Measurements from ENCODE around the gene RABGEF1. TPM values are rescaled to one million over a fixed set of nuclear protein-coding genes. Genes with fewer than 3 reads are reported as not detected.

Gene RABGEF1
- total RNA-seq, 6 experiments from 2014 or later = 38.6 to 45.3 (median 42.5) TPM

DNA sequence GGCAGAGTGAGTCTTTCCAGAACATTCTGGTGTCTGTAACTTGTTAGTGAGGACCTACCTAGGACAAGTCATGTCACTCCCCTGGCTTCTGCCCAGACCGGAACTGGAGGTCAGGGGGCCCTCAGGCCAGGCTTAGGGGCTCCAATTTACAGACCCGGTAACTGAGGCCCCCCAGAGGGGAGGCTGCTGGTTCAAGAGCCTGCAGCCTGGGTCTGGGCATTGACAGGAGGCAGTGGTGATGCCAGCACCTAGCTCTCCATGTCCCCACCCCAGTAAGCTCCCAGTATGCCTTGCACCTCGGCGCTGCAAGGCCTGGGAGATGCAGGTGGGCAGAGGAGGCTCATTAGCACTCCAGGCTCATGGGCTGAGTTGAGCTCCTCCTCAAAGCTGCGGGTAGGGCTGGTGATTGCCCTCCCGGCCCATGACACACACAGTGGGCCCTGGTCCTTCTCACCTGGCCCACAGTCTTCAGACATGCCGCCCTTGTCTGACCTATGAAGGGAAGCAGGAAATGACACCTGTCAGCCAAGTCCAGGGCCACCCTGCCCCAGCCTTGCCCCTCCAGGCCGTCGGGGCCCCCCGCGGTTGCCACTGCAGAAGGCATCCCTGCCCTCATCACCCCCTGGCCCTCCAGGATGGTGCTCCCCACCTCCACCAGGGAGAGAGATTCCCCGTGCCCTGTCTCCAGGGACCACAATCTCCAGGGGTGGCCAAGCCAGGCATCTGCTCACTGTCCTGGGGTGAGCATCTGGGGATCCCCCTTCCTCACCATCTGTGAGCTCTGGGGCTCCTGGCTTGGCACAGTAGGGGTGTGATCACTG, 92.2 kb downstream of the RABGEF1 start:
- TF ChIP-seq, protein P1, sequence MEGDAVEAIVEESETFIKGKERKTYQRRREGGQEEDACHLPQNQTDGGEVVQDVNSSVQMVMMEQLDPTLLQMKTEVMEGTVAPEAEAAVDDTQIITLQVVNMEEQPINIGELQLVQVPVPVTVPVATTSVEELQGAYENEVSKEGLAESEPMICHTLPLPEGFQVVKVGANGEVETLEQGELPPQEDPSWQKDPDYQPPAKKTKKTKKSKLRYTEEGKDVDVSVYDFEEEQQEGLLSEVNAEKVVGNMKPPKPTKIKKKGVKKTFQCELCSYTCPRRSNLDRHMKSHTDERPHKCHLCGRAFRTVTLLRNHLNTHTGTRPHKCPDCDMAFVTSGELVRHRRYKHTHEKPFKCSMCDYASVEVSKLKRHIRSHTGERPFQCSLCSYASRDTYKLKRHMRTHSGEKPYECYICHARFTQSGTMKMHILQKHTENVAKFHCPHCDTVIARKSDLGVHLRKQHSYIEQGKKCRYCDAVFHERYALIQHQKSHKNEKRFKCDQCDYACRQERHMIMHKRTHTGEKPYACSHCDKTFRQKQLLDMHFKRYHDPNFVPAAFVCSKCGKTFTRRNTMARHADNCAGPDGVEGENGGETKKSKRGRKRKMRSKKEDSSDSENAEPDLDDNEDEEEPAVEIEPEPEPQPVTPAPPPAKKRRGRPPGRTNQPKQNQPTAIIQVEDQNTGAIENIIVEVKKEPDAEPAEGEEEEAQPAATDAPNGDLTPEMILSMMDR (IDR thresholded peaks at IDR 0.05) = no peak
- Mint-ChIP-seq H3K27me3 (ENCODE audit: insufficient read depth) (peaks cover 6% of the 10 kb centered on the region), H3K4me3 (no peak overlapping the region), H3K27ac (no peak overlapping the region), H3K9me3 (no peaks in the 10 kb centered on the region), H3K36me3 (ENCODE audit: low read depth) (0 out of 2 replicates have a peak, but pooled peaks cover 4% of the 10 kb centered on the region), H3K4me1 (ENCODE audit: low read depth) (no peaks in the 10 kb centered on the region)
- DNase-seq = no peak

DNA sequence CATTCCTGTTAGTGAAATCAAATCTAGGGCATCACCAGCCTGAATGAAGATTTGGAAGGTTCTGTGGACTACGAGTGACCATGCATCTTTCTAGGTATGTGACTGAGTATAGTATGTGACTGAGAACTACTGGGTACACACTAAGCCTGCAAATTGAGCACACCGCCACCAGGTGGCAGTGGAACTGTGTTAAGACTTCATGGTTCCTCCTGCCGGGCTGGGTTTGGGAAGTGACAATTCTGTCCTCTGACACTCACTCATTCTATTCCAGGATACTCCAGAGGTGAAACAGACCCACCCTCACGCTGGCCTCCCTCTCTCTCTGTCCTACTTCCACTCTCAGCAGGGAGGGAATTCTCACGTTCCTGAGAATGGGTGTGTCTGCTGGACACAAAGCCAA, 96.5 kb downstream of the RABGEF1 start:
- Mint-ChIP-seq H3K9me3 (no peaks in the 10 kb centered on the region), H3K4me1 (ENCODE audit: low read depth) (no peaks in the 10 kb centered on the region), H3K27ac (no peak overlapping the region), H3K36me3 (ENCODE audit: low read depth) (0 out of 2 replicates have a peak, but pooled peaks cover 4% of the 10 kb centered on the region), H3K27me3 (ENCODE audit: insufficient read depth) (peaks cover 2% of the 10 kb centered on the region; the same call in 1 of the 2 replicates), H3K4me3 (no peak overlapping the region)
- TF ChIP-seq, protein P1 (IDR thresholded peaks at IDR 0.05) = peak; percentile 78
- DNase-seq = no peak

DNA sequence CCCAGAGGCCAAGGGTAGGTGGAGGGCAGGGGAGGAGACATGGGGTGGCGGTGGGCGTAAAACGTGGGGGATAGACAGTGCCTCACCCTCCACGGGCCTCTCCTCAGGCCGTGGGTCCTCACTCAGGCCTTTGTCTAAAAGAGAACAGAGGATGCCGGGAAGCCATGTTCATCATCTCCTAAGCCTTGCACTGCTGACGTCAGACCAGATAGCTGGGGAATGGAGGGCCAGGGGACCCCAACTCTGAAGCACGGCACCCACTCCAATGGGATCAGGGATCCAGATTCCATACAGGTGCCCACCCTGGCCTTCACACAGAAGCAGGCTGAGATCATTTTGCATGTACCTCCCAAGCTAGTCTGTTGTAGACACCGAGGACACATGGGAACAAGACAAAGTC, 97.1 kb downstream of the RABGEF1 start:
- Mint-ChIP-seq H3K36me3 (ENCODE audit: low read depth) (0 out of 2 replicates have a peak, but pooled peaks cover 4% of the 10 kb centered on the region), H3K4me3 (no peak overlapping the region), H3K9me3 (no peaks in the 10 kb centered on the region), H3K27ac (no peak overlapping the region), H3K27me3 (ENCODE audit: insufficient read depth) (peaks cover 2% of the 10 kb centered on the region; the same call in 1 of the 2 replicates), H3K4me1 (ENCODE audit: low read depth) (no peaks in the 10 kb centered on the region)
- TF ChIP-seq, protein P1 (IDR thresholded peaks at IDR 0.05) = no peak
- no peak for DNase-seq

DNA sequence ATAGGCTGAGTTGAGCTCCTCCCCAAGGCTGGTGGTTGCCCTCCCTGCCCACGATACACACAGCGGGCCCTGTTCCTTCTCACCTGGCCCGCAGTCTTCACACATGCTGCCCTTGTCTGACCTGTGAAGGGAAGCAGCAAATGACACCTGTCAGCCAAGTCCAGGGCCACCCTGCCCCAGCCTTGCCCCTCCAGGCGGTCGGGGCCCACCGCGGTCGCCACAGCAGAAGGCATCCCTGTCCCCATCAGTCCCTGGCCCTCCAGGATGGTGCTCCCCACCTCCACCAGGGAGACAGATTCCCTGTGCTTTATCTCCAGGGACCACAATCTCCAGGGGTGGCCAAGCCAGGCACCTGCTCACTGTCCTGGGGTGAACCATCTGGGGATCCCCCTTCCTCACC, 99.3 kb downstream of the RABGEF1 start:
- Mint-ChIP-seq H3K9me3 (no peaks in the 10 kb centered on the region), H3K27ac (no peak overlapping the region), H3K27me3 (ENCODE audit: insufficient read depth) (peaks cover 4% of the 10 kb centered on the region), H3K36me3 (ENCODE audit: low read depth) (0 out of 2 replicates have a peak, but pooled peaks cover 4% of the 10 kb centered on the region), H3K4me3 (no peak overlapping the region), H3K4me1 (ENCODE audit: low read depth) (peaks cover 12% of the 10 kb centered on the region)
- no peak for DNase-seq
- TF ChIP-seq, protein P1 (IDR thresholded peaks at IDR 0.05) = no peak

DNA sequence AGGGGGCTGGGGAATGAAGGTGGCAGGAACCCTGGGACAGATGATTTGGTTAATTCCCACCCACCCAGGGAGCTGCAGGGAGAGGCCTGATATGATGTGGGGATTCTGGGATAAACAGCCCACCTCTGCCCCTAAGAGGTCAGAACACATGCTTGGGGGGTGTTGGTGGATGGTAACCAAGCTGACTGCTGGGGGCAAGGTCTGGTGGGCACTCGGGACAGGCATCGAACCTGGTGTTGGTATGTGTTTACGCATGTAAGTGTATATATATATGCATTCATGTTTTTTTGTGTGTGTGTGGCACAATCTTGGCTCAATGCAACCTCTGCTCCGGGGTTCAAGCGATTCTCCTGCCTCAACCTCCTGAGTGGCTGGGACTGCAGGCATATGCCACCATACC, 99.8 kb downstream of the RABGEF1 start:
- TF ChIP-seq, protein P1 (IDR thresholded peaks at IDR 0.05) = no peak
- Mint-ChIP-seq H3K4me1 (ENCODE audit: low read depth) (peaks cover 12% of the 10 kb centered on the region), H3K27me3 (ENCODE audit: insufficient read depth) (peaks cover 6% of the 10 kb centered on the region), H3K27ac (no peak overlapping the region), H3K9me3 (no peaks in the 10 kb centered on the region), H3K4me3 (no peak overlapping the region), H3K36me3 (ENCODE audit: low read depth) (0 out of 2 replicates have a peak, but pooled peaks cover 8% of the 10 kb centered on the region)
- no peak for DNase-seq

Data from HFFc6 (cell line).